Choroid plexus epithelial cell (primary cell): ENCODE data around the gene GRK1.

Experiments used
- DNase-seq: peaks from one replicate; pipeline ENCODE4 v3.0.0-alpha.2; 2010; ENCODE audit warnings: low read depth
- H3K4me3 ChIP-seq: 2 replicates; pipeline ENCODE4 v1.5.1; 2011; ENCODE audit warnings: low read depth, mild to moderate bottlenecking, control low read depth, low read length, moderate library complexity
- CTCF ChIP-seq: conservative IDR thresholded peaks from 2 replicates; pipeline ENCODE4 v1.5.1; 2011; ENCODE audit warnings: low read depth, mild to moderate bottlenecking, control low read depth, inconsistent platforms, low read length, moderate library complexity

Gene GRK1

GRCh38 chr13:113776231-113777125 is 109.5 kb downstream of the GRK1 start:
- TF ChIP-seq CTCF, result no peak
- H3K4me3 ChIP-seq, result no peak overlapping the region
- DNase-seq, result no peak

- H3K4me3 ChIP-seq, result no peak overlapping the region
- peak; percentile 35 for DNase-seq
- no peak for TF ChIP-seq CTCF
Observed at GRCh38 chr13:113777311-113778260, 110.6 kb downstream of the GRK1 start.

- TF ChIP-seq CTCF, result no peak
- H3K4me3 ChIP-seq, result no peak overlapping the region
- no peak for DNase-seq
Observed at GRCh38 chr13:113781571-113781970, 114.6 kb downstream of the GRK1 start.

GRCh38 chr13:113782472-113782871 is 115.5 kb downstream of the GRK1 start:
- no peak for TF ChIP-seq CTCF
- no peak overlapping the region for H3K4me3 ChIP-seq
- DNase-seq, result no peak

GRCh38 chr13:113783200-113783881 is 116.3 kb downstream of the GRK1 start:
- no peak for DNase-seq
- no peak overlapping the region for H3K4me3 ChIP-seq
- no peak for TF ChIP-seq CTCF

- no peak overlapping the region for H3K4me3 ChIP-seq
- no peak for DNase-seq
- TF ChIP-seq CTCF, result no peak
Observed at GRCh38 chr13:113783966-113784644, 117.1 kb downstream of the GRK1 start.
